Measurements from ENCODE around the gene OPCML.

OPCML gene

GRCh38 chr11:132817387-132817786 is 714.9 kb downstream of the OPCML start:
- Histone ChIP-seq H3K4me1 (ENCODE audit: control insufficient read depth in 1 of 2, insufficient read depth in 1 of 2, low read depth in 1 of 2, low read length in 1 of 2) (no peaks in the 10 kb centered on the region), H3K36me3 (no peaks in the 10 kb centered on the region), H3K4me3 (ENCODE audit: low read depth in 1 of 2, low read length in 1 of 2) (no peak overlapping the region), H3K27me3 (no peaks in the 10 kb centered on the region), H3K27ac (no peak overlapping the region), H3K9me3 (no peaks in the 10 kb centered on the region)
- TF ChIP-seq CTCF (IDR thresholded peaks at IDR 0.05), result no peak

GRCh38 chr11:132814410-132814809 is 717.9 kb downstream of the OPCML start:
- H3K27me3 ChIP-seq, result no peaks in the 10 kb centered on the region
- H3K4me1 ChIP-seq (ENCODE audit: control insufficient read depth in 1 of 2, insufficient read depth in 1 of 2, low read depth in 1 of 2, low read length in 1 of 2), result no peaks in the 10 kb centered on the region
- no peak overlapping the region for H3K27ac ChIP-seq
- H3K9me3 ChIP-seq, result no peaks in the 10 kb centered on the region
- no peak for TF ChIP-seq CTCF (IDR thresholded peaks at IDR 0.05)
- no peak overlapping the region for H3K4me3 ChIP-seq (ENCODE audit: low read depth in 1 of 2, low read length in 1 of 2)
- no peaks in the 10 kb centered on the region for H3K36me3 ChIP-seq

- Histone ChIP-seq H3K27ac (no peak overlapping the region), H3K4me3 (ENCODE audit: low read depth in 1 of 2, low read length in 1 of 2) (no peak overlapping the region), H3K4me1 (ENCODE audit: control insufficient read depth in 1 of 2, insufficient read depth in 1 of 2, low read depth in 1 of 2, low read length in 1 of 2) (no peaks in the 10 kb centered on the region), H3K27me3 (no peaks in the 10 kb centered on the region), H3K36me3 (no peaks in the 10 kb centered on the region), H3K9me3 (no peaks in the 10 kb centered on the region)
- no peak for TF ChIP-seq CTCF (IDR thresholded peaks at IDR 0.05)
Measured at GRCh38 chr11:132811649-132812048, 720.7 kb downstream of the OPCML start.

GRCh38 chr11:132809070-132809469 is 723.2 kb downstream of the OPCML start:
- Histone ChIP-seq H3K9me3 (no peaks in the 10 kb centered on the region), H3K27ac (no peak overlapping the region), H3K27me3 (no peaks in the 10 kb centered on the region), H3K4me1 (ENCODE audit: control insufficient read depth in 1 of 2, insufficient read depth in 1 of 2, low read depth in 1 of 2, low read length in 1 of 2) (no peaks in the 10 kb centered on the region), H3K36me3 (no peaks in the 10 kb centered on the region), H3K4me3 (ENCODE audit: low read depth in 1 of 2, low read length in 1 of 2) (no peak overlapping the region)
- TF ChIP-seq CTCF (IDR thresholded peaks at IDR 0.05), result no peak

- no peaks in the 10 kb centered on the region for H3K27me3 ChIP-seq
- TF ChIP-seq CTCF (IDR thresholded peaks at IDR 0.05), result no peak
- H3K9me3 ChIP-seq, result no peaks in the 10 kb centered on the region
- H3K27ac ChIP-seq, result no peak overlapping the region
- no peak overlapping the region for H3K4me3 ChIP-seq (ENCODE audit: low read depth in 1 of 2, low read length in 1 of 2)
- no peaks in the 10 kb centered on the region for H3K36me3 ChIP-seq
- H3K4me1 ChIP-seq (ENCODE audit: control insufficient read depth in 1 of 2, insufficient read depth in 1 of 2, low read depth in 1 of 2, low read length in 1 of 2), result no peaks in the 10 kb centered on the region
Measured at GRCh38 chr11:132804258-132804657, 728.0 kb downstream of the OPCML start.

- Histone ChIP-seq H3K4me1 (ENCODE audit: control insufficient read depth in 1 of 2, insufficient read depth in 1 of 2, low read depth in 1 of 2, low read length in 1 of 2) (no peaks in the 10 kb centered on the region), H3K27ac (no peak overlapping the region), H3K36me3 (no peaks in the 10 kb centered on the region), H3K9me3 (no peaks in the 10 kb centered on the region), H3K4me3 (ENCODE audit: low read depth in 1 of 2, low read length in 1 of 2) (no peak overlapping the region), H3K27me3 (no peaks in the 10 kb centered on the region)
- TF ChIP-seq CTCF (IDR thresholded peaks at IDR 0.05), result no peak
Measured at GRCh38 chr11:132803436-132803835, 728.9 kb downstream of the OPCML start.
